Hematopoietic multipotent progenitor cell treated with erythropoietin and hydrocortisone succinate and interleukin-3 and kit ligand, for 4 days (in vitro differentiated cells): ENCODE results near the gene TSHZ2.
"Not testable (repeated sequence)": the region's sequence is repeated elsewhere in the genome, so short reads cannot be mapped to it uniquely, and the experiment has no call there.

Experiments
- DNase-seq: peaks from one replicate; pipeline ENCODE4 v3.0.0-alpha.2; 2015

Gene TSHZ2

GRCh38 chr20:52998268-52998667 lies 26.1 kb downstream of the TSHZ2 start:
- no peak for DNase-seq

GRCh38 chr20:52999040-52999439 lies 26.9 kb downstream of the TSHZ2 start:
- no peak for DNase-seq

GRCh38 chr20:53001498-53002301 lies 29.5 kb downstream of the TSHZ2 start:
- no peak for DNase-seq

GRCh38 chr20:53002786-53003185 lies 30.6 kb downstream of the TSHZ2 start:
- DNase-seq, result no peak

- DNase-seq, result no peak
Observed at GRCh38 chr20:53003420-53004154, 31.4 kb downstream of the TSHZ2 start.

- no peak for DNase-seq
Observed at GRCh38 chr20:53004267-53004813, 32.2 kb downstream of the TSHZ2 start.

GRCh38 chr20:53009979-53010735 lies 38.0 kb downstream of the TSHZ2 start:
- no peak for DNase-seq

GRCh38 chr20:53011640-53012039 lies 39.5 kb downstream of the TSHZ2 start:
- DNase-seq, result no peak

- no peak for DNase-seq
Observed at GRCh38 chr20:53013183-53013582, 41.0 kb downstream of the TSHZ2 start.

GRCh38 chr20:53013847-53014246 lies 41.7 kb downstream of the TSHZ2 start:
- no peak for DNase-seq

GRCh38 chr20:53016071-53016470 lies 43.9 kb downstream of the TSHZ2 start:
- no peak for DNase-seq

- no peak for DNase-seq
Observed at GRCh38 chr20:53016534-53017042, 44.4 kb downstream of the TSHZ2 start.

- DNase-seq, result no peak
Observed at GRCh38 chr20:53017206-53017605, 45.0 kb downstream of the TSHZ2 start.

- DNase-seq, result no peak
Observed at GRCh38 chr20:53019464-53019863, 47.3 kb downstream of the TSHZ2 start.

- DNase-seq, result no peak
Observed at GRCh38 chr20:53020376-53020775, 48.2 kb downstream of the TSHZ2 start.

GRCh38 chr20:53020834-53021233 lies 48.7 kb downstream of the TSHZ2 start:
- no peak for DNase-seq

- no peak for DNase-seq
Observed at GRCh38 chr20:53021934-53022333, 49.8 kb downstream of the TSHZ2 start.

- no peak for DNase-seq
Observed at GRCh38 chr20:53023732-53024520, 51.8 kb downstream of the TSHZ2 start.

GRCh38 chr20:53024653-53025052 lies 52.5 kb downstream of the TSHZ2 start:
- not testable (repeated sequence) for DNase-seq

- no peak for DNase-seq
Observed at GRCh38 chr20:53027089-53027488, 54.9 kb downstream of the TSHZ2 start.

- no peak for DNase-seq
Observed at GRCh38 chr20:53028337-53029007, 56.3 kb downstream of the TSHZ2 start.

GRCh38 chr20:53030061-53030460 lies 57.9 kb downstream of the TSHZ2 start:
- DNase-seq, result no peak
